HG03097 (cell line): ENCODE results near the gene C16orf92.

Experiments used
- ATAC-seq: cut with Tn5 transposase; IDR thresholded peaks from one replicate; pipeline ENCODE4 v1.9.1; 2021; ENCODE audit not compliant: unreplicated experiment, low FRiP score

C16orf92 gene

DNA sequence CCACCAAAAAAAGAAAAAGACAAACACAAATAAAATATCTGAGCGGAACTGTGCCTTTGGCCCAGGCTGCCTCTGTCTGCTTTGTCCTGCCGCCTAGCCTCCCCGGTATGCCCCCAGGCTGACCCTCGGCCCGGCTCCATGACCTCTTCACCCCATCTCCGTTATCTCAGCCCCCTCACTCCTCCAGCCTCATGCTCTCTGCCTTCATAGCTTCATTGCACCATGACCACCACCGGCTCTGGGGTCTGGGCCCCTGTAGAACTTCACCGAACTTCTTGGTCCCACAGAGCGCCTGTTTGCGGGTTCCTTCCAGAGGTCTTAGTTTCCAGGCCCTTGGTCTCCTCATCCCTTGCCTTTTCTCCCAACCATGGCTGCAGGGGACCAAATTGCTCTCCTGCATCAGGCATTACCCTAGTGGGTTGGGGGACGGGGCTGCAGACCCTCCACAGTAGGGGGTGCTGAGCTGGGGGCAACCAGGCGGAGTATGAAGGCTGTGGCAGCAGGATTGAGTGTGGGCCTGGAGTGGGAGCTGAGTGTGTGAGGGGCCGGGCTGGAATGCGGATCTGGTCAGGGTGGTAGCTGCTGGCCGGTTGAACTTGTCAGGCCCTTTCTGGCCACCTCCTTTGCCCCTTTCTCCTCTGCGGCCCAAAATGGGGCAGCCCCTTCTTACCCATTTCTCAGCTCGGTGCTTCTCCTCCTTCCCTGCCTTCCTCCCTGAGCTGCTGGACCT is 34.5 kb upstream of the C16orf92 start:
- no peak for ATAC-seq

DNA sequence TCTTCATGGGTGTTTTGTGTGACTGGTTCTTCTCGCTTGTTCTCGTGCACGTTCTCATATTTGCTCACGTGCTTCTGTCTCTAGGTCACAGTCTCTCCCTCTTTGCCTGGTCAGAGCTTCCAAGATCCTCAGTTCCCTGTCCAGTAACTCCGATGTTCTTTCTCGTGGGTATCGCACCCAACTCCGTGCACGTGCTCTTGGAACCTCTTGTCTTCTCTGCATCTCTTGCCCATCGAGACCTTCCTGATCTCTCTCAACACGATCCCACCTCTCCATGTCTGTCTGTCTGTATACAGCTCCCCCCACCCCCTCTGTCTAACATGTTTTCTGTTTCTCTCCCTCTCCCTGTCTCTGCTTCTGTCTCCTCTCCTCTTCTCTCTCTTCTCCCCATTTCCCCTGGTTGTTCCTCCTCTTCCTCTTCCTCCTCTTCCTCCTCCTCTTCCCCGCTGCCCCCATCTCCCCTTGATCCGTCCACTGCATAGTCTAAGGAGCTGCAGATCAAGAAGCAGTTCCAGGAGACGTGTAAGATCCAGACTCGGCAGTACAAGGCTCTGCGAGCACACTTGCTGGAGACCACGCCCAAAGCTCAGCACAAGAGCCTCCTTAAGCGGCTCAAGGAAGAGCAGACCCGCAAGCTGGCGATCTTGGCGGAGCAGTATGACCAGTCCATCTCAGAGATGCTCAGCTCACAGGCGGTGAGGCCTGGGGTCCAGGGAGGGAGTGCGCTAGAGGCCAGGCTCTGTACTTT is 33.7 kb upstream of the C16orf92 start:
- ATAC-seq, result no peak

DNA sequence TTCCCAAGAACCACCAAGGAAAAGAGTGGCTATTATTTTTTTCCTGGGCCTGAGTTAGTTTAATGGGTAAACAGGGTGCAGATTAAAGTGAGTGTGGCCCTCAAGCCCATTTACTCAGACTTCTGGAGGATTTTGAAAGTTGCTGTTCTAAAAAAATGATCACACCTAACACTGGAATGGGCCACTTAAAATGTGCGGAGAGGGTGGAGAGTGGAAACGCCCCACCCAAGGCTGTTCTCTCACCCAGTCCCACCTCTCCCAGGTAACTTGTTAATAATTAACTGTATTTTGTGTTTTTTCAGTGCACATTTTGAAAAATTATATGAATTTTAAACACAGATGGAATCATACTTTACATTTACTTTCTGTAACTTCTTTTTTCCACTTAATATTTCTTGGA is 33.0 kb upstream of the C16orf92 start:
- ATAC-seq, result no peak

DNA sequence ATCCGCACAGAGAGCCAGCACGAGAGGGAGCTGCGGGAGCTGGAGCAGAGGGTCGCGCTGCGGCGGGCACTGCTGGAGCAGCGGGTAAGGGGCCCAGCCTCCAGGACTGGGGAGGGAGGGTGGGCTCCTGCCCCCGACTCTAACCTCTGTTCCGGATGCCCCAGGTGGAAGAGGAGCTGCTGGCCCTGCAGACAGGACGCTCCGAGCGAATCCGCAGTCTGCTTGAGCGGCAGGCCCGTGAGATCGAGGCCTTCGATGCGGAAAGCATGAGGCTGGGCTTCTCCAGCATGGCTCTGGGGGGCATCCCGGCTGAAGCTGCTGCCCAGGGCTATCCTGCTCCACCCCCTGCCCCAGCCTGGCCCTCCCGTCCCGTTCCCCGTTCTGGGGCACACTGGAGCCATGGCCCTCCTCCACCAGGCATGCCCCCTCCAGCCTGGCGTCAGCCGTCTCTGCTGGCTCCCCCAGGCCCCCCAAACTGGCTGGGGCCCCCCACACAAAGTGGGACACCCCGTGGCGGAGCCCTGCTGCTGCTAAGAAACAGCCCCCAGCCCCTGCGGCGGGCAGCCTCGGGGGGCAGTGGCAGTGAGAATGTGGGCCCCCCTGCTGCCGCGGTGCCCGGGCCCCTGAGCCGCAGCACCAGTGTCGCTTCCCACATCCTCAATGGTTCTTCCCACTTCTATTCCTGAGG is 32.0 kb upstream of the C16orf92 start:
- no peak for ATAC-seq

DNA sequence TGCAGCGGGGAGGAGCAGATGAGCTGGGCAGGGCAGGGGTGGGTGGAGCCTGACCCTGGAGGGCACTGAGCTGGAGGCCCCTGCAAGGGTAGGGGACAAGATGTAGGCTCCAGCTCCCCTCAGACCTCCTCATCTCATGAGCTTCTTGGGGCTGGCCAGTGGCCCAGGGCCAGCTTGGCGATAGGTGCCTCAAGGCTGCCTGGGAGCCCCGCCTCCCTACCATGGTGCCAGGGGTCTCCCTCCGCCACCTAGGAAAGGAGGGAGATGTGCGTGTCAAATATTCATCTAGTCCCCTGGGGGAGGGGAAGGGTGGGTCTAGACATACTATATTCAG is 31.5 kb upstream of the C16orf92 start:
- no peak for ATAC-seq

DNA sequence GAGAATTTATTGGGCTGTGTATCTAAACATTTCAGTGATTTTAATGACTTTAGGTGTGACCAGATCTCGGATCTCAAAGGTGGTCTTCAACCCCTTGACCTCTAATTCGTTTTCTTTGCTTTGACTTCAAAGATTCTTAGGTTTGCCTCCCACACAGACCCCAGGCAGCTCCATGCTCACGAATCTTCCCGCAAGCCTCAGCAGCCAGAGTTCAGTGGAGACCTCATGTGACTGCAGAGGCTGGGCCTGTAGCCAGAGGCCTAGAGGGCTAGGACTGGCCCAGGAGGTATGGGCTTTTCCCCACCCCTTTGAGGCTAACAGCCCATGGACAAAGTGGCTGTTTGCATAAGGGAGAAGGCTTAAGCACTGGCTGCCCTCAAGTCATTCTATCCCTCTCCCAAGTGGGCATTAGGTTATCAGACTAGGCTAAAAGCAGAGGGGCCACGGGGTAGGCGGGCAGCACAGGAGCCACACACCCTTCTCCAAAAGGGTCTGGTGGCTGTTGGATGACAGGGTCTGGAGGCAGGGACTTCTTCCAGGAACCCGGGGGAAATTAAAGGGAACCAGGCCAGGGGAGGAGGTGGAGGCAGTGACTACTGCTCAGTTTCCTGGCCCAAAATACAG is 30.5 kb upstream of the C16orf92 start:
- ATAC-seq, result no peak

DNA sequence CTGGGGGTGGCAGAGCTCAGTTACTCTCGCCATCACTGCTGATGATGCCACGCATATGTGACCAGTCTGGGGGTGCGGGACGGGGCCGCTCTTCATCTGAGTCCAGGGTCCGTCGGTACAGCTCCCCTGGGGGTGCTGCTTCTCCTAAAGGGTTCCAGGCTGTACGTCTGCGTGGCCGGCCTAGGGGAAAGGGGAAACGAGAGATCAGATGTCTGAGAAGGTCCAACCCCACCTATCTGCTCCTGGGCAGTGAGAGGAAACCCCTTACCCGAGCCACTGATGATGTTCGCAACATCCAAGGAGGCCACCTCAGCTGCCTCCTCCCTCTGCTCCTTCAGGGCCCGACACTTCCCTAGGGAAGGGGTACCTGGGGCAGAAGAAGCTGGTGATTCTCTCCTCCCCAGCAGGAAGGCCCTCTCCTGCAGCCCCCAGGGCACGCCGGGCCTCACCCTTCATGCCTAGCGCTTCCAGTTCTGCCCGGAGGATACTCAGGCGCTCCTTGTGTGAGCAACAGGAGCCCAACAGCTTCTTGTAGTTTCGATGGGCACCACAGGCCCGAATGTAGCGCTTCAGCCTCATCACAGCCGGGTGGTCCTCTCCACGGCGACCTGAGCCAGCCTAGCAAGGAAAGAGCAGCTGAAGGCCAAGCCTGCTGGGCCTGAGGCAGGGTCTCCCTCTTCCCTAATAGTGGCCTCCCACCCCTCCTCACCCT is 29.7 kb upstream of the C16orf92 start:
- ATAC-seq, result no peak

DNA sequence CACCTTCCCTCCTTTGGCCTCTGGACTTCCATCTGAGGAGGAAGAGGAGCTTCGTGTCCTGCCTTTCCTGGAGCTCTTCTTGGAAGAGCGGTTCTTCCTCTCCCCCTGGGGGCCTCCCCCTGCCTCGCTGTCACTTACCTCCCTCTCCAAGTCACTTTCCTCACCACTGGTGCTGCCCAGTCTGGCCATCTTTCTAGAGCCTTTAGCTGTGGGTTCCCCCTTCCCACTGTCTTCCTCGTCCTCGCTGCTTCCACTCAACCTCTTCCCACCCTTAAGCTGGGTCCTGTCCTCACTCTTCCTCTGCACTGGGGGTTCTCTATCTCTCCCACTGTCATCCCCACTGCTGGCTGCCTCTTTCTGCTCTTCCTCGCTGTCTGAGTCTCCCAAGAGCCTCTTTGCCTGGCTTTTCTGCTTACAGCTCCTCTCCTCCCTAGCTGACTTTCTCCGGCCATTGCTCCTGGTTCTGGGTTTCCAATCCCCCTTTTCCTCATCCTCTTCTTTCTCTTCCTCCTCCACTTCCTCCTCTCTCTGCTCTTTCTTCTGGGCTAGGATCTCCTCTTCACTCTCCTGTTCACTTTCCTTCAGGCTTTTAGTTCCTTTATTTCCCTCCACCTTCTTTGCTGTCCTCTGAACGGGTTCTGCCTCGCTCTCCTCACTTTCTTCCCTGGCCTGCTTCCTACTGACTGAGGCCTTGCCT is 28.9 kb upstream of the C16orf92 start:
- ATAC-seq, result no peak

DNA sequence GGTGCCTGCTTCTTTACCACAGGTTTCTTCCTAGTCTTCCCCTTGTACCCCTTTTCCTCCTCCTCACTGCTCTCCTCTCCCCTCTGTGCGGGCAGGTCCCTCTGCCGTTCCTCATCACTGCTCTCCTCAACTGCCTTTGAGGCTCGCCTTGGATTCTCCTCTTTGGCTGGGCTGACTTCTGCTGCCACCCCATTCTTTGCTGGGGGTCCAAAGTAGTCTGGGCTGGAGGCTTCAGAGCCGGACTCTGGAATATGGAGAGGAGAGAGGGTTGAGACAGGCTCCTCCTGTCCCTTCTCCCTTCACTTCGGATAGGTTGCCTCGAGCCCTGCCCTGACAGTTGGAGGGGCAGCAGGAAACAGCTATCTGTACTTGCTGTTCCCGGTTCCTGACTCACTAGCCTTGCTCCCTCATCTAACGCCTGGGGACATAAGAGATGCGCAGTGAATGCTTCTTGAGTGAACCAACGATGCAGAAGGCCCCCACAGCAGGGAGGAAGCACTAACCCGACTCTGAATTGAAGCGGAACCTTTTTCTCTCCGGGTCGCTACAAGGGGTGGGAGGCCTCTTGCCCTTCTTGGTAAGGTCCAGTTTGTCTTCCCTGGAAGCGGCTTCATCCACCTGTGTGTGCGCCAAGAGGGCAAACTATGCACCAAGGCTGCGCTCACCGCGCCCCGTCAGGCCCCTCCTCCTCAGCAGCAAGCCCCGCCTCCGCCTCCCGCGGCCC is 28.2 kb upstream of the C16orf92 start:
- ATAC-seq, result no peak

DNA sequence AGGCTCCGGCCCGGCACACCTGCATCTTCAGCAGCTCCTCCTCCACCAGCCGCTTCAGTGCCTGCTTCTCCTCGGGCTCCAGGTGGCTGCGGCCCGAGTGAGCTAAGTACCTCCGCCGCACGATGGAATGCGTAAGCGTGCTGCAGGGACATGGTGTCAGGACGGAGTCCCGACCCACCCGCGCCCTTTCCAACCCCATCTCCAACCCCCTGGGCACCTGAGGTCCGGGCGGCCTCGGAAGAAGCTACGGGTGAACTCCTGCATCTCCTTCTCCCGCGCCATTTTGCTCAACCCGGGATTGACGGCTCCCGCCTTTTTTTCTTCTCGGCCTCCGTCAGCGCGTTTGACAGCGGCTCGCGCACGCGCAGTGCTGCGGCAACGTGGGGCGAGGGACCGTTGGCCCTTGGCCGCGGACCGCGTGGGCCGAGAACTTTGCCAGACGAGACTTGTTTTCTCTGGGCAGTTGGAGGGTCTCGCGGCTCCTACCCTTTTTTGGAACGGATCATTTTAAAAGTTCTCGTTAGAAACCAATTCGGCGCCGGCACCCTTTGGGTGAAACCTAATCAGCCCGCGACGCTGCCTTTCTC is 27.6 kb upstream of the C16orf92 start, which contains the start of gene HIRIP3:
Gene HIRIP3, minus strand, starts transcription at position 294 of the 587 bp plus-strand sequence. Its CDS starts 12 bp downstream, at position 282.
- ATAC-seq, result no peak

DNA sequence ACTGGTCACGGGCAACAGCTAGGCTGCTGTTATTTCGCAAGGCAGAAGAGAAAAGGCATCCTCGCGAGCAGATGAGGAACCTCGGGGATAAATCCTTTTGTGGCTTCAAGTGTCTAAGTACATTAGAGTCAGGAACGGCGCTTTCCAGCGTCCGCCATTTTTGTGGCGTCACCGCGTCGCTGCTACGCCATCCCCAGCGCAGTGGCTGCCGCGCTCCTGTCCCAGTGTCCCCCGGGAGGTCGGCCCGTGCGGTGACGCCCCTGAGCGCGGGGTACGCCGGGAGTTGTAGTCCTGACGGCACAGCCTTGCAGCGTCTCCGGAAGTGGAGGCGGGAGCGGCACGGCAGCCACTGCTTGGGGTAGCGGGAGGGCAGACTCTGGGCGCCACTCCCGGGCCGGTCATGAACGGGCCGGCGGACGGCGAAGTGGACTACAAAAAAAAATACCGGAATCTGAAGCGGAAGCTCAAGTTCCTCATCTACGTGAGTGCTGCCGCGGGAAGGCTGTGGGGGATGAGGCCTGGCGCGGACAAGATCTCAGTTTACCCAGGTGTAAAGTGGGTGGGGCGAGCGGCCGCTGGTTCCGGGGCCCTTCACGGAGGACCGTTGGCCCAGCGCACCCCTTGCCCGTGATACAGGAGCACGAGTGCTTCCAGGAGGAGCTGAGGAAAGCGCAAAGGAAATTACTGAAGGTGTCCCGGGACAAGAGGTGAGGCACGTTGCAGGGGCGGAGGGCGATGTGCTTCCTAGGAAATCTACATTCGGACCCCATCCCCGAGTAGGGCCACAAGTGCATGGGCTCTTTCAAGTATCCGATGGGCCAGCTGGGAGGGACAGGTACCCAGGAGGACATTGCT is 26.9 kb upstream of the C16orf92 start, which contains the start of gene INO80E:
Gene INO80E, plus strand, starts transcription at position 331 of the 855 bp plus-strand sequence. Its CDS starts 70 bp downstream, at position 401.
- peak; percentile 85 for ATAC-seq

DNA sequence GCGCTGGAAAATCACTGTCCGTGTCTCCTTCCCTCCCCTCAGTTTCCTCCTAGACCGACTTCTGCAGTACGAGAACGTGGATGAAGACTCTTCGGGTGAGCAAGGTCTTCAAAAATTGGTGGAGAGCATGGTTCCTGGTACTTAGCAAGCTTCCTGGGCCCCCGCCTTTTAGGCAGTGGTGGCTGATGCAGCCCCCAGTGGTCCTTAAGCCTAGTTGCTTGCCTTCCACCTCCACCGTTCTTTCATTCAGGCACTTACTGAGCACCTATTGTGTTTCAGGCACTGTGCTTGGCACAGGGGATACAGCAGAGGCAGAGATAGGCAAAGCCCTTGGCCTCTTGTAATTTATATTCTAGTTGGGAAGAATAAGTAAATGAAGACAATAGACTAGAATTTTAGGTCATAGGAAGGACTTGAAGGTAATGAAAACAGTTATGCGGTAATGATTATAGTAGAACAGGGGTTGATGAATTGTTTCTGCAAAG is 26.2 kb upstream of the C16orf92 start:
- ATAC-seq, result no peak

DNA sequence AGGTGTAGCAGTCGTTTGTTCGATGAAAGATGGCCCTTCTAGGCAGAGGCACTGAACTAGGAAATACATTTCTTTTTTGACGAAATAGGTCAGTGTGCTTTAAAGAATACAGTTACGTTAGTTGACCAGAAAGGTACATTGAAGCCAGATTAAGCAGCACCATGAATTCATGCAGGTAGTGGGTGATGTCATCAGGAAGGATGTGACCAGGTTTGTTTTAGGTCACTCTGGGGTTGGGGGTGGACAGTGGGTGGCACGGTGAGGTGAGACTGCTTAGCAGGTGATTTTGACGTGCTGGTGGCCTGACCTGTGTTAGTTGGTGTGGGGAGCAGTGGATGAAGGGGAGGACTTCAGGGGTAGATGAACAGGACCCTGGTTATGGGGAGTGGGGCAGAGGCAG is 23.4 kb upstream of the C16orf92 start:
- no peak for ATAC-seq

DNA sequence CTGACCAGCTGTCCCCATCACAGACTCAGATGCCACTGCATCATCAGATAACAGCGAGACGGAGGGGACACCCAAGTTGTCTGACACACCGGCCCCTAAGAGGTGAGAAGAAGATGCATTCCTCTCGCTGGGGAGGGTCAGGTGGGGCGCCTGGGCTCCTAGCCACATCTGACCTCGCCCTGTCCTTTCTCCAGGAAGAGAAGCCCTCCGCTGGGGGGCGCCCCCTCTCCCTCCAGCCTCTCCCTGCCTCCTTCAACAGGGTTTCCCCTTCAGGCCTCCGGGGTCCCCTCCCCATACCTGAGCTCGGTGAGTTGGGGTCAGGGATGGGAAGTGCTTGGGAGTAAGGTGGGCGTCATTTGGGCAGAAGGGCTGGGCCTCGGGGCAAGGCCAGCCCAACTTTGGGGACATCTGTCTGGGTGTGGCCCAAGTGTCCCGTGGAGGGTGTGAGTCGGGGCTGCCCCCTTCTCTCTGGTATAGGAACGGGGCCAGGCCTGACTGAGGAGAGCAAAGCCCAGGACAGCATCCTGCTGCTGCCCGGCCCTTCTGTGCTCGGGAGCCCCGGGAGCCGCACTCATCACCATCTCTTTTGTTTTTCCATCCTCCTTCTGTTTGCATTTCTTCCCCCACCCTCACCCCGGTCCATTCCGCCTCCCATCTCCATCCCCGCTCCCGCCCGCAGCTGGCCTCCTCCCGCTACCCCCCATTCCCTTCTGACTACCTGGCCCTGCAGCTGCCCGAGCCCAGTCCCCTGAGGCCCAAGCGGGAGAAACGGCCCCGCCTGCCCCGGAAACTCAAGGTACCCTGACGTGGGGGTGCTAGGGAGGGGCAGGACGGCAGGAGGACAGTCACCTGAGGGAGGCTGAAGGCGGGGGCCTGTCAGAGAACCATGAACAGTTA is 22.0 kb upstream of the C16orf92 start:
- no peak for ATAC-seq

DNA sequence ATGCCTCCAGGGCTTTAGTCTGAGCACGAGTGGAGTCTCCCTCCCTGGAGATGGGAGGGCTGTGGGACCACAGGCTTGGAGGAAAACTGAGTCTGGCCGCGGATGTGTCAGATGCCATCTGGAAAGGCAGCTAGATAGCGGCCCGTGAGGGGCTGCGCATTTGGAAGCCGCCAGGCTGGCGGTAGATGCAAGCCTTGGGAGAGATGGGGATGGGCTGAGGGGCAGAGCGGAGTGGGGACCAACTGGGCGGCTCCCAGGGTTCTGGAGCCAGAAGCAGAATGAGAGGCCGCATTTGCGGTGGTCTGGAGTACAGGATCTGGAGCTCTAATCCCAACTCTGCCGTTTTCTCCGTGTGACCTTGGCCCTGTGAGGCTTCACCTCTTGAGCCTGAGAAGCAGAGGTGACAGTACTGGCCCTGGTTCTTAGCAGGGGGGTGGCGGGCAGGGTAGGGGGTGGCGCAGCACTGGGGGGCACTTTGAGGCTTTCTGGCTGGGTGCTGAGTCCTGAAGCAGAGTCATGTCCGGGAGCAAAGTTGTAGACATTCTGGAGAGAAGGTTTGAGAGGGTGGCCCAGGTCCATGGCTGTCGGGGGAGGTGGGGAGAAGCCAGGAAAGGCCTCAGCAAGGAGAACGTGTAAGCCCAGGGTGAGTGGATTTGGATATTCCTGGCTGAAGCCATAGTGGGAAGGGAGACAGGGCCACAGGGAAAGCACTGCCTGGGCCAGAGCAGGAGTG is 20.2 kb upstream of the C16orf92 start:
- no peak for ATAC-seq
